Putamen (tissue), 1 donor: ENCODE results near the gene GRIK3.
"Not testable (repeated sequence)": the region's sequence is repeated elsewhere in the genome, so short reads cannot be mapped to it uniquely, and the experiment has no call there.

Experiments used
- DNase-seq: peaks from one replicate; pipeline ENCODE4 v3.0.0-alpha.2; 2016; ENCODE audit warnings: low spot score

The GRIK3 gene

DNA sequence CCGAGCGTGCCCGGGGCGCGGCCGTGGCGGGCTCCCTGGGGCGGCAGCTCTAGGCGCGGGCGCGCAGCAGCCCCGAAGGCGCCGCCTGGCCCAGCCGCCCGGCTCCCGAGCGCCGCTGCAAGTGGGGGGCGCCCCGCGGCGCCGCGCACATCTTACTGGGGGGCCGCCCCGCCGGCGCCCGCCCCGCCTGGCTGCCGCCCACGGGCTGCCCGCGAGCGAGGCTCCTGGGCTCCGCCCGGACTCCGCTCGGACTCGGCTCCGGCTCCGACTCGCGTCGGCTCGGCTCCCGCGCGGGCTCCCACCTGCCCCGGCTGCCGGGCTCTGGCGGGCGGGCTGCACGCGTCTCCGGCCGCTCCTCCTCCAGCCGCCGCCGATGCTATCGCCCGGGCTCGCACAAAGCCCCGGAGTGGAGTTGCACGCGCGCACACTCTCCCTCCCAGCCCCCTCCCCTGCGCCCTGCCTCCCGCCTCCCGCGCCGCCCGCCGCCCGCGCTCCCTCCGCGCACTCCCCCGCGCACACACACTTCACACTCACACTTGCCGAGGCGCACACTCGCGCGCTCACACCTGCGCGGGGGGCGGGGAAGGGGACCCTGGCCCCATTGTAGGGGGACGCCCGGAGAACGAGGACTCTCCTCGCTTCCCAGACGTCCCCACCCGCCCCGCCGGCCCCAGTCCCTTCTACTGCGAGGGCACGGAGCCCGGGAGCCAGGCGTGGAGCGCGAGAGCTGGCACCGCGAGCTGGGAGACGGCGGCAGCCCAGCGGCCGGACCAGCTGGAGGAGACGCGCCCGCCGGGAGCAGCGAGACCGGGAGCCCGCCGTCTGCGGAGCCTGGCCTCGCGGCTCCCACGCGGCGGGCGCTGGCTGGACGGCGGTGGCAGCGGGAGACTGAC, at the start of gene GRIK3:
TSS of gene GRIK3 (minus strand) at position 395 of the 893 bp plus-strand sequence. CDS start 407 bp downstream, outside the sequence.
- DNase-seq: no peak

DNA sequence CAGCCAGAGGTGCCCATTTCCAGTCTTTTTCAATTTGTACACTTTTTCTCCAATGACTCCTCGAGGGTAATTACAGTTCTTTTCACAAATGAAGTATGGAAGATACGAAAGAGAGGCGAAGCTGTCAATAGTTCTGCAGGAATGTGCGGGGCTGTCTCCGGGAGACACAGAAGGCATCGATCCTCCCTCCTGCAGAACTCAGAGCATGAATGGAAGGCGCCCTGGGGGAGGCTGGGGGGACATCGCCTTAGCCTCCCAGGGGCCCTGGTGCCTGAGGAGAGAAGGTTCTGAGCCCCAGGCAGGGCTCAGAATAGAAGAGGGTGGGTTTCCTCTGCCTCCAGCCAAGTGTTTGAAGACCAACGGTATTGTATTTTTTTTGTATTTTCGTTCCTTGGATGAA, 49.7 kb upstream of the GRIK3 start:
- no peak for DNase-seq

DNA sequence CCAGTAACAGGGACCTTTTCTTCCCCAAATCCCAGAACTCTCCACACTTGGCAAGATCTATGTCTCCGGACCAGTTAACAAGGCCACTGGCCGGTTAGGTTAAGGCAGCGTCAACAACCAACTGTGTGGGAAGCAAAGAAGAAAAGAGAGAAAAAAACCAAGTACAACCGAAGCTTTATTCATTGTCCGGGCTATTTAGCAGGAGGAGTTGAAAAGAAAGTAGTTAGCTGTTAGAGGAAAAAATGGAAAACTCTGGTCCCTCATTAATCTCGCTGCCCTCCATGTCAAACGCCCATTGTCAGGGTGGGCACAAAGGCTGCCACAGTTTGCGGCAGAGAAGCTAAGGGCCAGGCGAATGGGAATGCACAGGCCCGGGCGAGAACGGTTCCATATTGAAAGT, 49.3 kb upstream of the GRIK3 start:
- no peak for DNase-seq

DNA sequence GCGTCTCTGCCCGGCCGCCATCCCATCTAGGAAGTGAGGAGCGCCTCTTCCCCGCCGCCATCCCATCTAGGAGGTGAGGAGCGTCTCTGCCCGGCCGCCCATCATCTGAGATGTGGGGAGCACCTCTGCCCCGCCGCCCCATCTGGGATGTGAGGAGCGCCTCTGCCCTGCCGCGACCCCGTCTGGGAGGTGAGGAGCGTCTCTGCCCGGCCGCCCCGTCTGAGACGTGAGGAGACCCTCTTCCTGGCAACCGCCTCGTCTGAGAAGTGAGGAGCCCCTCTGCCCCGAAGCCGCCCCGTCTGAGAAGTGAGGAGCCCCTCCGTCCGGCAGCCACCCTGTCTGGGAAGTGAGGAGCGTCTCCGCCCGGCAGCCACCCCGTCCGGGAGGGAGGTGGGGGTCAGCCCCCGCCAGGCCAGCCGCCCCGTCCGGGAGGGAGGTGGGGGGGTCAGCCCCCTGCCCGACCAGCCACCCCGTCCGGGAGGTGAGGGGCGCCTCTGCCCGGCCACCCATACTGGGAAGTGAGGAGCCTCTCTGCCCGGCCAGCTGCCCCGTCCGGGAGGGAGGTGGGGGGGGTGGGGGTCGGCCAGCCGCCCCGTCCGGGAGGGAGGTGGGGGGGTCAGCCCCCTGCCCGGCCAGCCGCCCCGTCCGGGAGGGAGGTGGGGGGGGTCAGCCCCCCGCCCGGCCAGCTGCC, 46.1 kb upstream of the GRIK3 start:
- not testable (repeated sequence) for DNase-seq

DNA sequence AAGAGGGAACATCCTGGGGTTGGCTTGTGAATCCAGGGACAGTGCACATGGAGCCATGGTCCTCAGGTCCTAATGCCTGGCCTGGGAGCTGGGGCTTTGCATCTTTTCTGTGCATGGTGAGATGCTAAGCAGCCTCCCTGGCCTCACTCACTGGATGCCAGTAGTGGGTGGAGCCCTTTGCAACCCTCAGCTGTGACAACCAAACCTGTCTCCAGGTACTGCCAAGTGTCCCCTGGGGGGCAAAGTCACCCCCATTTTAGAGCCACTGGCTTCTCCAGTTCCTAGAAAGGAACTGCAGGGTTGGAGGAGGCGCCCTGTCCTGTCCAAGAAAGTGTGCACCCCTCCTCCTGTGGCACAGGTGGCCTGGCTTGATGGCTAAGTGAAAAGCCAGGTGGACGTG, 44.6 kb upstream of the GRIK3 start:
- DNase-seq: no peak

DNA sequence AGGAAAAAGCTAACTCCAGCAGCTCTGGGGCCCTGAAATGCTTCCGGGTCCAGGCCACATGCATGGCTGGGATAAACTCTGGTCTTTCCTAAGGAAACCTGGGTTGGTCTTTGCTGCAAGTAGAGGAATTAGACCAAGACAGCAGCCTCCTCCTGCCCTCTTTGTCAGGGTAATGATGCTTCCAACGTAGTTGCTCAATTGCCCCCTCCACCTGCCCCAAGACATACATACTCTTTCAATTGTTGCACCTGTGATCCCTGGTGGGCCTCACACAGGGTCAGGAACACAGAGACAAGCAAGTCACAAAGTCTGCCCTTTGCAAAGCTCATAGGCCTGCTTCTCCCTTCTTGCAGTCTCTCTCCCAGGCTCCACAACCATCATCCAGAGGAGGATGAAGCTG, 41.9 kb upstream of the GRIK3 start:
- no peak for DNase-seq

DNA sequence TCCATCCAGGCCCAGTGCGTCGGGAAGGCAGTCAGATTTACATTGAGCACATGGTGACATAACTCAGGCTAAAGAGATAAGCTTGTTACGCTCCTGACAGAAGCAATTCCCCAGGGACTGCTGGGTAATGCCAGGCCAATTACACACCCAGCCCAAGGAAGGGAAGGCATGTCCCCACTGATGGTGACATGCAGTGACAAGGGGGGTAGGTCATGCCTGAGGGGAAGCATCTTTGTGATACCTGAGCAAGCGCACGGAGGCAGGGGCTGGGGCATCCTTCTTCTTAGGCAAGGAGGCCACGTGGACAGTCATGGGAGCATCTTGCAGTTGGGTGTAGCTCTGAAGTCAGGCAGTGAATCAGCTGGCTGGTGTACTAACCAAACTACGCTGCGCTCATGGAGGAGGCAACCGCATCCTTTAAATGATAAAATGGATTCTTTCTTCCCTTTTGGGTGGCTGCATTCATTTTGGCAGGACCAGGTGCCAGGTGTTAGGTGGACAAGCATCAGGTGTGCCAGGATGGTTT, 39.6 kb upstream of the GRIK3 start:
- no peak for DNase-seq

DNA sequence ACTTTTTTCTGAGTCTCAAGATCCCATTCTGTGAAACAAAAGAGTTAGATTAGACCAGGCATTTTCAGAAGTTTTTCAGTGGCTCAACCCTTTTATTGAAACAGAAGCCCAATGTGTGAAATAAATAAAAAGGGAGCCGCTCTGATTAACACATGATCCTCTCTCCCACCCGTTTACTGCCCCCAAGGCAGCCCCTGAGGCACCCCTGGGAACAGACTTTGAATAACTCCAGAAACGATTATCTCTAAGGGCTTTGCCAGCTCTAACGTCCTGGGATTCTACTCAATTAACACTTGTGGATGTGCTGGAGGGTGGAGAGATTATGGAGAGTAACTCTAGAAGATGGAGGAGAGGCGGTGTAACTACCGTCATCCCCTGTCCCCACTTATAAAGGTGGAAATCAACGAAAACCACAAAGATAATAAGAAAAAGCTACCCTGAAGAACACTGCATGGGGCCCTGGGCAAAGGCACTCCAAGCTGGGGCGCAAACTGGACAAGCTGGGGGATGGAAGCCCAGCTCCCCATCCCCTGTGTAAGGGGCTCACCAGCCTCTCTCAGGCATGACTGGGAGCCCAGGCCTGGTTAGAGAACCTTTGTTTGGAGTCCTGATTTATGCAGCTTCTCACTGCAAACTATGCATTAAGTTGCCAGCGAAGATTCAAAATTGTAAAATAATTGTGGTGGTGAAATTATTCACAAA, 39.0 kb upstream of the GRIK3 start:
- no peak for DNase-seq

DNA sequence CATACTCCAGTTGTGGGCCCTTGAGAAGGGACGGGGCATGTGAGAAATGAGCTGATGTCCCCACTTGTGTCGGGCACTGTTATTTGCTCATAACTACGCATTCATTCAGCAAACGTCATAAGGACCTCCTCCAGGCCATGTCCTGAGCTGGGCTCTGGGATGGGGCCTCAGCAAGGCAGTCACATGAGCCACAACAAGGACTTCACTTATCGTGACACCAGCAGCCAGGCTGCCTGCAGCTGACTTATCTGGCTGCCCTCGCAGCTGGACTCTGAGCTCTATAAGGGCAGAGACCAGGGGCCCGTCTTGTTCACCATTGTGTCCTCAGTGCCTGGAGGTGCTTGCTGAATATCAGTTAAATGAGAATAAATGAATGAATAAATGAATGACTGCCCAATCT, 37.5 kb upstream of the GRIK3 start:
- DNase-seq: peak; percentile 60

DNA sequence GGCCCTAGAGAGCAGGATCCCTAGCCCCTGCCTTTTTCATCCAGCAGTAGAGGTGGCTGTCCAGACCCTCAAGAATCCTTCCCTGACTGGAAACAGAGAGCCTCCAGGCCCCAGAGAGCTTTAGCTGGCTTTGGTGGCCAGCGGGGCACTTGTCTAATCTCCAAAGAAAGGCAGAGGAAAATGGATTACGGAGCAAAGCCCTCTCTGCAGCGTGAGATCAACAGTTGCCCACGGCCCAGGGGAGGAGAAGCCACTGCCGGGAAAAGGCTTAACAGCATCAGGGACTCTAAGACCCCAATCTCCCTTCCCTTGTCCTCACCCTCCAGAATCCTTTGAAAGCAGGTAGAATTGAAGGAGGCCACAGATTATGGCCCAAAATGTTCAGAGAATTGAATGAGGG, 35.8 kb upstream of the GRIK3 start:
- no peak for DNase-seq

DNA sequence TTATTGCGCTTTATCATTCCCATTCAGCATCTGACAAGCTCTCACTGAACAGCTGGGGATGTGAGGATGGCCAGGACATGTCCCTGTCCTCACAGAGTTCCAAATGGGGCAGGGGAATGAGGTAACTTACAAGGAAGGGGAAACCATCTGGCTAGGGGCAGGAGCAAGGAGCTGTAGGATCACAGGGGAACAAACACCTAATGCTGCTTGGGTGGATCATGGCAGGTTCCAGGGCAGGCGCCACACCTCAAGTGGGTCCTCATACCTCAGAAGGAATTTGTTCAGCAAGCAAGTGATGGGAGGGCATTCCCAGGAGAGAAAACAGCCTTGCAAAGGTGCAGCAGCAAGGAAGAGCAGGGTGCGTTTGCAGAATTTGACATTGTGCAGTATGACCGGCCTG, 35.1 kb upstream of the GRIK3 start:
- no peak for DNase-seq

DNA sequence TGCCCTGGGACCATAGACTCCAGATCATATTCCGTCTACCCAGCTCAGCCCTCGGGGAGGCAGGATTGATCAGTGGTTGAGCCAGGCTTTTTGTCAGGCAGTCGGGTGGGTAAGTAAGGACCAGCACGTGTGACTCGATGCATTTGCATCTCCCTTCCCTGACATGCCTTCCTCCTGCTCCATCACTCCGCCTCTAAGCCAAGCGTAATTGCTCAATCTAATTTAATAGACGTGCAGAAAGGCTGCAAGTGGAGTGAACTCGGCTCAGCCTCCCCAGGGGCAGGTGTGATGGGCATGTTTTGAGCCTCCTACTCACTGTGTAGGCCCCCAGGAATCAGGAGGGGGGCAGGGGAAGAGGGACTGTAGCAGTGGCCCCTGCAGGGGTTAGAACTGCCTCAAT, 34.6 kb upstream of the GRIK3 start:
- DNase-seq: no peak

DNA sequence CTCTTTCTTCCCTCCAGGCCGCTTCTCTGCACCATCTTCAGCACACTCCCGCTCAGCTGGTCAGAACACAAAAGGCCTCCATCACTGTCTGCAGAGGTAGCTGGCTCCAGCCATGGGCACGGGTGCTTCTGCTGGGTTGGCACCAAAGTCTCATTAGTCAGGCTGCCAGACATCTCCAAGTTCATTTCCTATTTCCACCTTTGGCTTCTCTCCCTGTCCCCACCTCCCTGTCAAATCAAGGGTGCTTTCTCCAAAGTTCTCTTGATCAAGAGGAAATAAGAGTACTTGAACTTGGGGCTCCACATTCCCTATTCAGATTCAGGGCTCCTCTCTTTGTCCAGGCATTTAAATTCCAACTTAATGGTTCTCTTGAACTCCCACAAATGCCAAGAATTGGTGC, 33.9 kb upstream of the GRIK3 start:
- DNase-seq: no peak

DNA sequence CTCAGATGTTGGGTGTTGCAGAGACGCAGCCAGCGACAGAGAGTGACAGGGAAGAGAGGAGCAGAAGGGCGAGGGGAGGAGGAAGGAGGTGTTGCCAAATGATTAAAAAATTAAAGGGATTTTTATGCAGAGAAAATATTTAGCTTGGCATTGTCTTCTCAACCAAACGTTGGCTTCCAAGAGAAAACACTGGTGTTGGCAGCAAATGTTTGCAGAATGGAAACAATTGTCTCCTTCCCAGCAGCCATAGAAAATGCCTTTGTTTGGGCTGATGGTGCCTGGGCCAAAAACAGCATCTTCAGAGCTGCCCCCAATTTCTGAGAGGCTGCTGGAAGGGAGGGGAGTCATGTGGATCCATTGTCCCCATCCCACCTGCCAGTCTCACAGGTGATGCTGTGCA, 29.7 kb upstream of the GRIK3 start:
- peak; percentile 57 for DNase-seq

DNA sequence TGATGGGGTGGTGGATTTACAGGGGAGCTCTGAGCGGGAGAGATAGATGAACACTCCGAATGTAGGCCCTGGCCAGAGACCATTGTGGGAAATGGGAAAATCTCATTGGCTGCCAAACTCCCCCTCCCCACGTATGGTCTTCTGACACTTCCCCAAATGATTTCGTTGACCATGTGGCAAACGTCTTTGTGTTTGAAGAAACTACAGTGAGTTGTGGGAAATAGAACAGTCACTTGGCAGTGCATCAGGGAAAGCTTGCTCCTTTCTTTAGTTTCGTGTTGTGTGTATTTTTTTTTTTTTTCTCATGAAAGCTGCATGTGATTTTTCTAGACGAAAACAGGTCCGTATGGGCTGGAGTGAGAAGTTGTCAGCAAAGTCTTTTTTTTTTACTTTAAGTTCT, 25.0 kb upstream of the GRIK3 start:
- DNase-seq: no peak

DNA sequence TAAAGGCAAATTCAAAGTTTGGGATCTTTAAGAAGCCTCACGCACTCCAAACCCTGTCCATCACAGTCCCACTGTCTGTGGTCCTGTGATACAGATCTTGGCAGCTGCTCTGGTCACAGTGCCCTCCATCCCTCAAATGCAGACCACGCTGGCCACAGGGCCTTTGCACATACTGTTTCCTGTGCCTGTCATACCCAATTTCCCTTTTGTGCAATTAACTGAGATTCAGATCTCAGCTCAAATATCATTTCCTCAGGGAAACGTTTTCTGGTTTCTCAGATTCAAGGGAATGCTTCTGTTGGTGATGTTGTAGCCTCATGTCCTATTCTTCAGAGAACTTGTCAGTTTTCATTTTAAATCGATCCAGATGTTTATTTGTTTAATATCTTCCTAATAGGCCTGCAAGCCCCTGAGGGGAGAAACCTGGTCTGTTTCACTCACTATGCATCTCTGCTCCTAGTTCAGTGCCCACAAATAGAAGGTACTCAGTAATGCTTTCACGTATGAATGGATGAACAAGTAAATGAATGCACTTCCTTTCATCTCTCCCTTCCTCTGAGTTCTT, 24.2 kb upstream of the GRIK3 start:
- DNase-seq: no peak

DNA sequence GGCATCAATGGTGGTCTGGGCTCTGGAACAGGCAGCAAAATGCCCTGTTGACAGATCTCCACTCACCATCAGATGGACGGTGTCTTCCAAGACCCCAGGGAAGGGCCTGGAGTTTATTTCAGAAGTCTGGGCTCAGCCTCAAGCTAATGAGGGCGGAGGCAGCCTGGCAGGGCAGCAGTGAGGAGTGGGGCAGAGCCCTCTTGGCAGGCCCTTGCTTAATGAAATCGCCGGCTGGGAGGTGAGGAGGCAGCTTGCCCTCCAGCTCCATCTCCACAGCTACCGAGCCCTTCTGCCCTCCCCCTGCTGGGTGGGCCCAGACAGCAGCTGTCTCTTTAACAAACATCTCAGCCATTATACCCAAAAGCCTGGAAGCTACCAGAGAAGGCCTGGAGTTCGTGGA, 22.0 kb upstream of the GRIK3 start:
- DNase-seq: no peak

DNA sequence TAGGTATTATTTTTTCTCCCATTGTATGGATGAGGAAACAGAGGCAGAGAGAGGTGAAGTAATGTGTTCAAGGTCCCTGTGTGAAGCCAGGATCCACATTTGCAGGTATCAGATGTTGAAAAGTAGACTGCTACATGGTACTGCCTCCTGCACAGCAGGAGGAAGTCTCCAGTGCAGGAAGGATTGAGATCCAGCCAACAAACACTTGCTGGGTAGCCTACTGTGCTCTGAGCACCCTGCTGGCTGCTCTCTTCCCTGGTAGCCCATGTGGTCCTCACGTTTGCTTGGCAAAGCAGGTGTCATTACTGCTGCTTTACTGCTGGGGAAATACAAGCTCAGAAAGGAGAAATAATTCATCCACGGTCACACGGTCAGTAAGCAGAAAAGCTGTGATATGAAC, 21.3 kb upstream of the GRIK3 start:
- DNase-seq: no peak

DNA sequence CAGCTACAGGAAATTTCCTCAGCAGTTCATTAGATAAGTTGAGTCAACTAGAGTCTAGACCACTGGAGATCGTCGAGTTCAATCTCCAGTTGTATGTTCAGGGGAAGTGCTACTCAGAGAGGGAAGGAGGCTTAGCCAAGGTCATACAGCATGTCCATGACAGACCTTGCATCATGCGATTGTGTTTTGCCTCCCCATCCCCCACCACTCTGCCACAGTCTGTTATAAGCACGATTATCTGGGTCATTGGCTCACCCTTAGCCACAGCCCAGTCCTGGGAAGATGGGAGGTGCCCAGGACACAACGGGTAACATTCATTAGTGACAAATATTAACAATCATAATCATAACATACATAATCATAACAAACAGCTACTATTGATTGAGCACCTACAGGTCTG, 18.9 kb upstream of the GRIK3 start:
- no peak for DNase-seq

DNA sequence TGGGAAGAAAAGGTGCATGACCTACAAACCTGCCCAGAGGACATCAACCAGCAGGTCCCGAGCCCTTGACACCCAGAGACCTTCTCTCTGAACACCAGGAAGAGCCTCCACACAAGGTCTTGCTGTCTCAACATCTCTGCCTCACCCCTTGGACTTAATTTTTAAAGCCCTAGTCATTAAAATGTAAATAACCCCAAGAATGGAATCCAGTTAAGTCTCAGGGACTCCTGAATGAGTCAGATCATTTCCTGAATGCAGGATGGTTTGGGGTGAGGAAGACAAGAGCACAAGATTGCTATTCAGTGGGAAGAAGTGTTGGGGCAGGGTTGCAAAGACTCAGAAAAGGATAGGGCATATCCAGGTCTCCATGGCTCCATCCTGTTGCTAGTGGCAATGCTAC, 17.8 kb upstream of the GRIK3 start:
- DNase-seq: no peak

DNA sequence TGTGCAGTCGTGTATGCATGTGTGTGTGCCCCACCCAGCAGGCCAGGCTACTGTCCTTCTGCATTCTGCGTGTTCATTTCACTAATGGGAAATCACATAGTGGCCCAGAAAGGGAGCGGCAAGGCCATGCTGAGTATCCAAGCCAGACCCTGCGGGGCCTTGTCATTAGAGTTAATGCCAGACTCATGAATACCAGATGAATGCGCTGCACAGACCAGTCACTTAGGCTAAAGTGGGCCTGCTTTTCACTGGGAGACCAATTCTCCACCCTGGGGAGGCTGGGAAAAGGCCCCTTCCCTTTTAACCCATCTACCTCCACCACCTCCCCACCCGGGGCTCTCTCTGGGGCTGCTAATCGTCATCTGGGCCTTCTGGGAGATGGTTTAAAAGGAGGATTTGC, 17.0 kb upstream of the GRIK3 start:
- no peak for DNase-seq

DNA sequence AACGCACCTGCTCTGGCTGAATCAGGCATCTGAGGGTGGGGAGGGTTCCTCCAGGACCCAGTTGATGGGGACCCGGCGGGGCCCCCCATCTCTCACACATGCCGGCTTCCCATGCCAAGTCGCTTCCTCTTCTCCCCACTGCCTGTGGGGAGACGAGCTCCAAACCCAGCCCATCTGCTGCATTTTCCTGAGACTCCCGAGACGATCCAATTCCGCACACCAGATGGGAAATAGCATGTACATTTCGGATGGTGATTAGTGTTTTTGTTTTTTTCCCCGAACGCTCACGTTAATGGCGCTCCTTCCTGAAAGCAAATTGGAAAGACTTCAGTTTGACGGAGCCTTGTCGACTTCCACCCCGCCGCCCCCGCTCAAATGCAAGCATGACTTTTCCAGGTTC, 13.2 kb upstream of the GRIK3 start:
- no peak for DNase-seq
